EH (cell line): Measurements from ENCODE around the gene PRAMEF12.
"Not testable (repeated sequence)": the region's sequence is repeated elsewhere in the genome, so short reads cannot be mapped to it uniquely, and the experiment has no call there.

Experiments
- DNase-seq: peaks from one replicate; pipeline ENCODE4 v3.0.0-alpha.2; 2015; ENCODE audit warnings: low read depth

The PRAMEF12 gene

GRCh38 chr1:12773438-12773837 is at the start of gene PRAMEF12:
Gene PRAMEF12, plus strand, starts transcription at chr1:12773738. Its CDS starts 1,130 bp downstream, at chr1:12774868.
- DNase-seq = no peak

GRCh38 chr1:12728391-12728790 is 45.1 kb upstream of the PRAMEF12 start:
- DNase-seq = no peak

- no peak for DNase-seq
These were observed 43.4 kb upstream of the PRAMEF12 start for GRCh38 chr1:12730156-12730555.

- DNase-seq = not testable (repeated sequence)
These were observed 42.5 kb upstream of the PRAMEF12 start for GRCh38 chr1:12731084-12731483.

- no peak for DNase-seq
These were observed 38.9 kb upstream of the PRAMEF12 start for GRCh38 chr1:12734651-12735050.

- DNase-seq = no peak
These were observed 34.6 kb upstream of the PRAMEF12 start for GRCh38 chr1:12738934-12739333.

- no peak for DNase-seq
These were observed 33.9 kb upstream of the PRAMEF12 start for GRCh38 chr1:12739613-12740012.

GRCh38 chr1:12741946-12742345 is 31.6 kb upstream of the PRAMEF12 start:
- no peak for DNase-seq

GRCh38 chr1:12745126-12745991 is 28.2 kb upstream of the PRAMEF12 start:
- DNase-seq = peak; percentile 41

- peak; percentile 25 for DNase-seq
These were observed 27.6 kb upstream of the PRAMEF12 start, which contains the start of gene CFAP107 for GRCh38 chr1:12745992-12746323. Gene CFAP107, plus strand, starts transcription at chr1:12746200. Its CDS starts 231 bp downstream, at chr1:12746431.

GRCh38 chr1:12748778-12749355 is 24.7 kb upstream of the PRAMEF12 start:
- no peak for DNase-seq

GRCh38 chr1:12754738-12755137 is 18.8 kb upstream of the PRAMEF12 start:
- DNase-seq = no peak

GRCh38 chr1:12756273-12756672 is 17.3 kb upstream of the PRAMEF12 start:
- DNase-seq = no peak

- DNase-seq = no peak
These were observed 16.6 kb upstream of the PRAMEF12 start for GRCh38 chr1:12756768-12757413.

GRCh38 chr1:12757836-12758235 is 15.7 kb upstream of the PRAMEF12 start:
- no peak for DNase-seq

GRCh38 chr1:12760256-12760795 is 13.2 kb upstream of the PRAMEF12 start:
- DNase-seq = no peak

GRCh38 chr1:12761781-12762180 is 11.8 kb upstream of the PRAMEF12 start:
- DNase-seq = no peak

GRCh38 chr1:12762766-12763165 is 10.8 kb upstream of the PRAMEF12 start:
- no peak for DNase-seq

GRCh38 chr1:12763479-12763878 is 10.1 kb upstream of the PRAMEF12 start:
- DNase-seq = no peak

- no peak for DNase-seq
These were observed 9.5 kb upstream of the PRAMEF12 start for GRCh38 chr1:12764016-12764415.

- DNase-seq = no peak
These were observed 4.5 kb upstream of the PRAMEF12 start for GRCh38 chr1:12769031-12769430.

- no peak for DNase-seq
These were observed 3.5 kb upstream of the PRAMEF12 start for GRCh38 chr1:12769976-12770505.
